Activated CD8-positive, alpha-beta memory T cell treated with anti-CD3 and anti-CD28 coated beads for 36 hours (primary cell): ENCODE results near the gene SERPINA4. TPM values are rescaled to one million over a fixed set of nuclear protein-coding genes. Genes with fewer than 3 reads are reported as not detected.

Experiments
- CTCF ChIA-PET: fragments of 350-600 bp; sonication (Branson Sonifier 250); formaldehyde crosslinking; loops from one replicate; lab custom pipeline; 2021; ENCODE audit warnings: antibody characterized with exemption; lab: Charles Lee
- POLR2A ChIA-PET: fragments of 350-600 bp; sonication (Branson Sonifier 250); formaldehyde crosslinking; loops from one replicate; lab custom pipeline; 2021; ENCODE audit warnings: antibody characterized with exemption; lab: Charles Lee
- total RNA-seq, 2 experiments: library from RNA; stranded (reverse); gene quantifications; one replicate each; pipeline ENCODE4 v1.2.3, GENCODE V29; 2021

SERPINA4 gene
- not detected for total RNA-seq

- ChIA-PET CTCF (no interaction called here), POLR2A (no interaction called here)
These were observed at the start of gene SERPINA4 for GRCh38 chr14:94560751-94561655. Gene SERPINA4 (plus strand): TSS chr14:94561442. CDS start chr14:94563483, 2,041 bp downstream.

DNA sequence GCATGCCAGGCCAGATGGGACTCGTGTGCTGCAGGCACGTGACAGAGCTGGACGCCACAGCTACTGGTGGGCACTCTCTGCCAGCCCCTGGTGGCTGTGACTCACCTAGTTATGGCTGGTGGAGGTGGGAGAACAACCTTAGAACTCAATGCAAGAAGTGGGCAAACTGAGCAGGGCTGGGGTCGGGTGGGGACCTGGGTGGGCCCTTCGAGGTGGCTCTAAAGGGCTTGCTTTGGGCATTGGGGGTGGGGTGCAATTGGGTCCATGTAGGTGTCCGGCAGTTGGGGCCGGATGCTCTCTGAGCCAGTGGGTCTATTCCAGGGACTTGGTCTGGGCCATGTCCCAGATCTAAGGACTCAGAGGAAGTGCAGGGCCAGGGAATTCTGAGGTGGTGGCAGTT is 46.9 kb upstream of the SERPINA4 start:
- CTCF ChIA-PET = no interaction called here
- POLR2A ChIA-PET = no interaction called here

GRCh38 chr14:94515426-94515825 is 45.8 kb upstream of the SERPINA4 start:
- POLR2A ChIA-PET = no interaction called here
- CTCF ChIA-PET = no interaction called here

DNA sequence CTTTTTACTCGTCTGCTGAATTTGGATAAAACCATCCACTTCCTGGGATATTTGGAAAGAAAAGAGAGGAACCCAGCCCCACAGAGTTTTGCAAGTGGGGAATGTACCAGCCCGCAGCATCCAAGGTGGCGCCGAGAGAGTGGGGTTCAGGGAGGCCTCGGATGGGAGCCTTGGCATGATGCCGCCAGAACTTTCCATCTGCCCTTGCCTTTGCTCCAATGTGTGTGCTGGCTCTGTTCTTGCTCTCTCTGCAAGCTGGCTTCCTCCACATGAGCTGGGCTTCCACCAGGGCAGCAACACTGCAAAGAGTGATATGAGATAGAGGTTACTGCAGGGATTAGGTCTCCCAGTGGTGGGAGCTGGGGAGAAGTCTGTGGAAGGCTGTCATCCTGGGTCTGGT is 45.4 kb upstream of the SERPINA4 start:
- CTCF ChIA-PET = no interaction called here
- POLR2A ChIA-PET = no interaction called here

- POLR2A ChIA-PET = no interaction called here
These were observed 44.0 kb upstream of the SERPINA4 start for GRCh38 chr14:94517248-94517640.

DNA sequence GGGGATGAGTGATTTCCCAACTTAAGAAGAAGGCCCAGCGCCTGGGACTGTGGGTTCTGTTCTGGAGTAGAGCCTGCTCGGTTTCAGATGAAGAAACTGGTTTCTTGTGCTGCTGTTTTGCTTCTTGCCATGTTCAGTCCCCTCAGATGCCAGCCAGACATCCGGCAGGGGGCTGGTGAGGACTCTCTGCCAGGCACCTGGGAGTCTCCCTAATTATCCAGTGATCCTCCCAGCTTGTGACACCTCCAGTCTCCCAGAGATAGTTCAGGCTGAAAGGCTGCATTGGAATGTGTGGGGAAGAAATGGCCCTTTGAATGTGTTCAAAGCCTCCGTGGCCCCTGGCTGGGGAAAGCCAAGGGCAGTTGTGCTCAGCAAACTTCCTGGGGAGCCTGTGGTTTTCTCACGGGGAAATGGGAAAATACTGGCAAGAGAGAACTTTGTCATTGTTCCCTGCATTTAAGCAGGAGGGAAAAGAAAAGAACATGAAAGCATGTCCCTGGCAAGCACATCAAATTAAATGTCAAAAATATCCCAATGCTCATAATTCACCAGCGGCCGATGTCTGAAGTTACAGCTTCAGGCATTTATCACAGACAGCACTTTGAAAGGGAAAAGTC is 43.5 kb upstream of the SERPINA4 start:
- POLR2A ChIA-PET = no interaction called here

More at GRCh38 chr14:94517248-94517640, 44.0 kb upstream of the SERPINA4 start:
- CTCF ChIA-PET = no interaction called here

GRCh38 chr14:94521375-94522114 is 39.7 kb upstream of the SERPINA4 start:
- ChIA-PET CTCF (no interaction called here), POLR2A (no interaction called here)

More for the DNA sequence above, 43.5 kb upstream of the SERPINA4 start:
- CTCF ChIA-PET = no interaction called here

- ChIA-PET CTCF (no interaction called here), POLR2A (no interaction called here)
These were observed 39.0 kb upstream of the SERPINA4 start for GRCh38 chr14:94522115-94522724.

DNA sequence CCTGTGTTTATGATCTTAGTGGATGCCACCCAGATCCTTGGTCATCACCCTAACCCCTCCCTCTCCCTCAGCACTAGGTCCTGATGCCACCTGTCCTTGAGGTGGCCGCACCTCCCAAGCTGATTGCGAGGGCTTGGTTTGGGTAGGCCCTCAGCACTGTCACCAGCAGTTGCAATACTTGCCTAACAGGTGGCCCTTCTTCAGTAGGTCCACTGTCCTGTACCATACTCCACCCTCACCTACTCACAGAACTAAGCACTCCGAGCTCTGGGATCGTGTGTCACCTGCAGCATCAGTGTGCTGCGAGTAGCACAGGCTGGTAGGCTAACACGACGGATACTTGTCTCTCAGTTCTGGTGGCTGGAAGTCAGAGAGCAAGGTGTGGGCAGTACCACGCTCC is 38.0 kb upstream of the SERPINA4 start:
- CTCF ChIA-PET = no interaction called here
- POLR2A ChIA-PET = no interaction called here

DNA sequence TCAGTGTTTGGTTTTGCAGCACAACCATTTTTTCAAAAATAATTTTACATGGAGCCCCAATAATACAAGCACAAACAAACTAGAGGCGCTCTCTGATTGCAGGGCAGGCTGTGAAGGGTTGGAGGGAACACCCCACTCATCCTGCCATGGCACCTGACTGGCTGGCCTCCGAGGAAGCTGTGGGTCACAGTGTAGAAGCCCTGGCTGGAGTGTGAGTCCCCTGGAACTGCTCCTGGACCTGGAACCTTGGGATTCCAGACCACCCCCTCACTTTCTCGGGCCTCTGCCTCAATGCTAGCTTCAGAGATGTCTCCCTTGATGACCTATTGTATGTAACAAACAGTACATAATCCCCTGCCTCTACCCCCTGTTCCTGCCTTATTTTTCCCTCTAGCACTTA is 37.1 kb upstream of the SERPINA4 start:
- ChIA-PET POLR2A (no interaction called here), CTCF (no interaction called here)

DNA sequence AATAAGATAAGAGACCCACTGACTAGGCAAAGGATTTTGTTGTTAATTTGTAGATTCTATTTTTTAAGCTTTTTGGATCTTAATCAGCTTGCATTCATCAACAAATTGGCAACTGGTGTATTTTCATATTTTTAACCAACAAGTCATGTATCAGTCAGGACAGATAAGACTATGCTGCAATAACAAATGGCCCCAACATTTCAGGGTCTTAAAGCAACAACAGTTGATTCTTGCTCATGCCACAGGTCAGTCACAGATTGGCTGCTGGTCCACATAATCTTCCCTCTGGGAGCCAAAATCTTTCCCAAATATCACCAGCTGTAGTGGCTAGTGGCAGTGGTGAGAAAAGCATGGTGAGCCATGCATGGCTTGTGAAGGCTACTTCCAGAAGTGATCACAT is 30.1 kb upstream of the SERPINA4 start:
- CTCF ChIA-PET = no interaction called here
- POLR2A ChIA-PET = no interaction called here

DNA sequence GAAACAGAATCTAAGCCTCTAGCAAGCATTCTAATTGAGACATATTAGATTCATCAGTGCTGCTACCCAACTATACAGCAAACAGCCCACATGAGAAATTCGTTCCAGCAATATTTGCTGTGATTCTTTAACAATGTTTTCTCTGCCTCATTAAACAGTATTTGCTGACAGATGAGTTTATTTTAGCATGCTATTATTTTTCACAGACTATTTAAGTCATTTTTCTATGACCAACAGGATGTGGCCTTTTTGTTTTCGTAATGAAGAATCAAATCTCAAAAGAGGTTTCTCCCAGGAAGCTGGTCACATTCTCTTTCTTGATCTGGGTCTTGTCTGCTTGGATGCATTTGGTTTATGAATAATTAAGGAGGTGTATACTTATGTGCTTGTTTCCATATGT is 28.8 kb upstream of the SERPINA4 start:
- ChIA-PET POLR2A (no interaction called here), CTCF (interaction anchor here (1.6 kb wide), 1 partner anchor 17 kb away, joined by 4 read pairs; no protein-coding TSS in a partner anchor)

DNA sequence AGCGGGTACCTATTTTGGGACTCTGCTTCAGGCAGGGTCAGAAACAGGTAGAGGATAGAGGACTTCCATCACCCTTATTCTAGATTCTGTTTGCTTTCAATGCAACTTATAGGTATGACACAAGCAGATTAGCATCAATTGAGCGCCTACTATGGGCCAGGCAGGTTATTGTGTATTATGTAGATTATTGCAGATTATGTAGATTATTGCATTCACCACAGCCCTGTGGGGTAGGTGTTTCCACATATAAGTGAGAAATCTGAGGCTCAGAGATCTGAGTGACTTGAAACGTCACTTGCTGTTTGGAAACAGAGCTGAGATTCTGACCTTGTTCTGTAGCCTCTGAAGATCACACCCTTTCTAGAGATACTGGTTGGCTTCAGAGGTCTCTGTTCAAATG is 25.7 kb upstream of the SERPINA4 start:
- ChIA-PET CTCF (no interaction called here), POLR2A (no interaction called here)

- ChIA-PET POLR2A (no interaction called here), CTCF (no interaction called here)
These were observed 24.4 kb upstream of the SERPINA4 start for GRCh38 chr14:94536836-94537235.

GRCh38 chr14:94538070-94538740 is 23.0 kb upstream of the SERPINA4 start:
- POLR2A ChIA-PET = no interaction called here
- CTCF ChIA-PET = no interaction called here

DNA sequence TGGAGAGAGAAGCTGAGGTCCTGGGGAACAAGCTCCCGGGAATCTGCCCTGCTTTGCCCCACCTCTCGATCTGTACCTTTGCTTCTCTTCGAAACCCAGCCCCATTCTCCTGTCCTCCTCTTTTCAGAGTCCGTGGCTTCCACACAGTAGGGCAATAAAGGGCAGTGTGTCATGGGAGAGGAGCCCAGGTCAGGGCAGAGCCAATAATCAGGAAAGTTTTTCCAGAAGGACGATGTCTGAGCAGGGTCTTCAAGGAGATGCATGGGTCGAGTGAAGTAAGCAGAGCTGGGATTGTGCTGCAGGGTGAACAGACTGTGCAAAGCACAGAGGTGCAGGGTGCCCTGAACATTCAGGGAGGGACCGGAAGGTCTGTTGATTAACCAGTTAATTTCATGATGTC is 22.1 kb upstream of the SERPINA4 start:
- ChIA-PET POLR2A (no interaction called here), CTCF (no interaction called here)

DNA sequence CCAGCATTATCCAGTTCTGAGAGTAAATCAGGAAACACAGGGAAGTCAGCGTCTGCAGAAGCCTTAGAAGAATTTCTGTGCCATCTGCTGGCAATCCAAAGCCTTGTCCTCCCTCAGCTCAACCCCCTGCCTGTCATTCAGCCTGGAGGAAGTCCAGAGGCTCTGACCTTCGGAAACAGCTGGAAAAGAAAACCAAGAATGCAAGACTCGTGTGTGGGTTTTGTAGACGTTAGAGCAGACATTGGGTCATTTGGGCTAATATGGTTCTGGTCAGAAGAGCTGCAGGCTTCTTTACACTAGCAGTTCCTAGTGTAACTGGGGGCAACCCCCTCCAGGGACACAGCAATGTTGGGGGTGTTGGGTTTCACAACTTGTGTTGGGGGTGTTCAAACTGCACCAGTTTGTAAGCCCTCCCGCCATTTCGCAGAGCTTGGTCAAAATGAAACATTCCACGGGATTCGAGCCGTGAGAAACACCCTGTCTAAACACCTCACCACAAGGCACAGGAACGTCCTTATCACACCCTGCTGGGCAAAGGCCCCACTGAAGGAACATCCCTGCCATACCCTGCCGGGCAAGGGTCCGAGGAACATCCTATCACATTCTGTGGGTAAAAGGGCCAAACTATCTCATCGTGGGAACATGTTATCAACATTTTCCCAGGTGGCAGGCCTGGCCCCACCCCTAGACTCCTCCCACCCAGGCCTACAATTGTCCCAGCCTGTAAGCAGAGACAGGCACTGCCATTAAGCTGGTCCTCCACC is 21.0 kb upstream of the SERPINA4 start:
- ChIA-PET POLR2A (interaction anchor here (0.5 kb wide), 1 partner anchor 1958 kb away, joined by 8 read pairs; no protein-coding TSS in a partner anchor), CTCF (no interaction called here)

DNA sequence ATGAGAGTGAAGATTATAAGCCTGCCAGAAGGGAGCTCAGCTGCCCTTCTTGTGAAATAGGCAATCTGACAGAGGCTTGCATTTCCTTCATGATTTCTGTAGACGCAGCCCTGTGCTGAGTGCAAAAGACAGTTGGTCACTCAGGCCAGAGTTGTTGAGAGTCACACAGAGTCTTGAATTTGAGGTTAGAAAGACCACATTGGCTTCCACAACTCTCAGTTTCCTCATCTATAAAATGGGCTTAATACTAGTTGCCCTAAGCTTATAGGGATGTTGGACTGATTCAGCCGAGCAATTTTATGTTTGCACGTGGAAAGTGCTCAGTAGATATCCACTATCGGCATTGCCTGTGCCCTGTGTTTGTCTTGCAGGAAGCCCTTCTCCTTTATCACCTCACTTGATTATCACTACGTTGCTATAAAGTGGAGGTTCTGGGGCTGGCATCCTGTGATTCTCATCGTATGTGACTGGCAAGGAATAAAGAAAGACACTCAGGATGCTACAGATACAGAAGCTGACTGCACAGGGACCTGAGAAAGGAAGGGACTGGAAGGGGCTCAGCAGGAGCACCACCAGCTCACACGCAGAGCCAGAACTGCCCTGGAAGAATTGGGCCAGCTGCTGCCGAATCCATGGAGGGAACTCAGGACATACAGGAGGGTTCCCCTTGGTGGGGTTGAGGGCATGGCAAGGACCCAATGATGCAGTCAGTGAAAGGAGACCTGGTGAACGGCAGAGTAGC is 19.8 kb upstream of the SERPINA4 start:
- ChIA-PET CTCF (interaction anchor here (0.6 kb wide), 1 partner anchor 655 kb away, joined by 3 read pairs; no protein-coding TSS in a partner anchor), POLR2A (no interaction called here)
